Karpas-422 (cell line): Measurements from ENCODE around the gene UMAD1. TPM values are rescaled to one million over a fixed set of nuclear protein-coding genes. Genes with fewer than 3 reads are reported as not detected.
A peak's percentile ranks its signal among the peaks of the same experiment; 100 is the strongest.

Source experiments
- DNase-seq: peaks from one replicate; pipeline ENCODE4 v3.0.0-alpha.2; 2015
- H2AFZ ChIP-seq: fragments of 200-600 bp; sonication (generic); 2 replicates; pipeline ENCODE4 v1.6.1; 2014; ENCODE audit warnings: antibody characterized with exemption, low read length, mixed read lengths
- H3K27ac ChIP-seq: fragments of 200-600 bp; sonication (generic); 2 replicates; pipeline ENCODE4 v1.5.1; 2014; ENCODE audit warnings: mild to moderate bottlenecking, low read length, moderate library complexity
- H3K27me3 ChIP-seq: fragments of 200-600 bp; sonication (generic); 2 replicates; pipeline ENCODE4 v1.6.1; 2014; ENCODE audit warnings: low read length, mixed read lengths
- H3K36me3 ChIP-seq: fragments of 200-600 bp; sonication (generic); 2 replicates; pipeline ENCODE4 v1.6.1; 2014; ENCODE audit warnings: low read length, mixed read lengths; ENCODE audit not compliant: insufficient read depth
- H3K4me1 ChIP-seq: fragments of 200-600 bp; sonication (generic); 2 replicates; pipeline ENCODE4 v1.6.1; 2014; ENCODE audit warnings: mild to moderate bottlenecking, low read length, mixed read lengths
- H3K4me2 ChIP-seq: fragments of 200-600 bp; sonication (generic); 2 replicates; pipeline ENCODE4 v1.6.1; 2014; ENCODE audit warnings: low read length, low read depth, mild to moderate bottlenecking; ENCODE audit not compliant: poor library complexity, severe bottlenecking
- H3K4me3 ChIP-seq: fragments of 200-600 bp; sonication (generic); 2 replicates; pipeline ENCODE4 v1.5.1; 2014; ENCODE audit warnings: mild to moderate bottlenecking, antibody characterized with exemption, low read length, mixed read lengths
- H3K79me2 ChIP-seq: fragments of 200-600 bp; sonication (generic); 2 replicates; pipeline ENCODE4 v1.6.1; 2014; ENCODE audit warnings: mild to moderate bottlenecking, low read length, mixed read lengths
- H3K9ac ChIP-seq: fragments of 200-600 bp; sonication (generic); 2 replicates; pipeline ENCODE4 v1.6.0; 2014; ENCODE audit warnings: low read length
- H3K9me2 ChIP-seq: fragments of 200-600 bp; sonication (generic), shearing (Covaris generic); replicated peaks from 2 replicates; pipeline ENCODE4 v1.6.0; 2014; ENCODE audit warnings: mild to moderate bottlenecking, low read length, moderate library complexity; ENCODE audit not compliant: insufficient read depth
- H3K9me3 ChIP-seq: fragments of 300-700, 200-600 bp; sonication (generic); 2 replicates; pipeline ENCODE4 v1.6.1; 2014; ENCODE audit warnings: low read length, mixed read lengths
- H4K20me1 ChIP-seq: fragments of 200-600 bp; sonication (generic); 2 replicates; pipeline ENCODE4 v1.6.1; 2014; ENCODE audit warnings: mild to moderate bottlenecking, antibody characterized with exemption, low read length, low read depth; ENCODE audit not compliant: insufficient read depth
- total RNA-seq: library from RNA; depleted of rRNA; stranded (reverse); fragments of >200 nt; shearing (Covaris generic); gene quantifications from 2 replicates; pipeline ENCODE4 v1.2.3, GENCODE V29; 2014; ENCODE audit warnings: low replicate concordance; rRNA removed

Gene UMAD1
- total RNA-seq: 5.6 and 15.2 TPM in 2 replicates

DNA sequence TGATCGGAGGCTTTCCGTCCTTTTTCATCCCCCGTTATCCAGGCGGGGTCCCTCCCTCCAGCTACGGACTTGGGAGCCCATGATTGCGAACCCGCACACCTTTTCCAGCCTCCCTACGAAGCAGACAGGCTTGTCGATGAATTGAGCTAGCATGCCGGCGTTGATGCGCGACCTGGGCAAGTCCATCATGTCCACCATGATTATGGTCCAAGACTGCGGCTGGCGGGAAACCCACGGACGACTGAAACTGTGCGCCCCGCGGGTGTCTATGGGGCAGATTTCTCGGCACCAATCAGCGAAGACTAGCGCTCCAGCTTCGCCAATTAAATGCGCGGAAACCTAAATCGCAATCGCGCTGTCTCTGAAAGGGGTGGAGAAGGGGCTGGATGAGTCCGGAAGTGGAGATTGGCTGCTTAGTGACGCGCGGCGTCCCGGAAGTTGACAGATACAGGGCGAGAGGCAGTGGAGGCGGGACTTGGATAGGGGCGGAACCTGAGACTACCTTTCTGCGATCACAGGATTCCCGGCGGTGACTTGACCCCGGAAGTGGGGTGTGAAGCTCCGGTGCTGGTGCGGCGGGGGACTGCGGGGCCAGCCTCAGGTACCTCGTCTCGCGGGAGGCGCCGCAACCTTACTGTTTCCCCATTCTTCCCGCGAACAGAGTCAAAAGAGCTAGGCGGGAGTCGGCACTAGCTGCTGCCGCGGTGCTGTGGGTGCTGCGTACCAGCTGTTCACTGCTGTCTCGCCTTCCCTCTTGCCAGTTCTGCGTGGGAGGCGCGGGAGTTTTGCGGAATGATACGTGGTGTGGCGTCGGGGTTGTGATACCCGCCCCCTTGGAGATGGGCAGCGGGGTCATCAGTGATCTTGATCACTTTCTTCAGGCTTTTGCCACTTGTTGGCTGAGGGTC is at the start of gene UMAD1:
TSS of gene UMAD1 (plus strand) at position 532 of the 908 bp plus-strand sequence. CDS start 32,620 bp downstream, outside the sequence.
- Histone ChIP-seq H3K79me2 (peaks cover 55% of the 10 kb centered on the region), H2AFZ (peak within 1 kb of the TSS; percentile 96), H3K27ac (peak within 1 kb of the TSS; percentile 59), H3K4me1 (peaks cover 26% of the 10 kb centered on the region), H3K36me3 (peaks cover 18% of the 10 kb centered on the region; the same call in 1 of the 2 replicates), H4K20me1 (no peaks in the 10 kb centered on the region), H3K27me3 (no peaks in the 10 kb centered on the region), H3K9me3 (no peaks in the 10 kb centered on the region), H3K9me2 (no peaks in the 10 kb centered on the region), H3K4me3 (peak within 1 kb of the TSS; percentile 78), H3K4me2 (peak within 1 kb of the TSS; percentile 85), H3K9ac (peak within 1 kb of the TSS; percentile 82)
- peak; percentile 99 for DNase-seq

- Histone ChIP-seq H3K27me3 (no peaks in the 10 kb centered on the region), H3K36me3 (peaks cover 55% of the 10 kb centered on the region), H3K79me2 (peaks cover 19% of the 10 kb centered on the region), H3K4me2 (no peak overlapping the region), H3K9me3 (no peaks in the 10 kb centered on the region), H3K9ac (no peak overlapping the region), H4K20me1 (no peaks in the 10 kb centered on the region), H3K4me1 (no peaks in the 10 kb centered on the region), H3K9me2 (no peaks in the 10 kb centered on the region), H2AFZ (no peak overlapping the region), H3K27ac (no peak overlapping the region), H3K4me3 (no peak overlapping the region)
- peak; percentile 64 for DNase-seq
Observed at GRCh38 chr7:7595451-7595850, 45.1 kb upstream of the UMAD1 start.

DNA sequence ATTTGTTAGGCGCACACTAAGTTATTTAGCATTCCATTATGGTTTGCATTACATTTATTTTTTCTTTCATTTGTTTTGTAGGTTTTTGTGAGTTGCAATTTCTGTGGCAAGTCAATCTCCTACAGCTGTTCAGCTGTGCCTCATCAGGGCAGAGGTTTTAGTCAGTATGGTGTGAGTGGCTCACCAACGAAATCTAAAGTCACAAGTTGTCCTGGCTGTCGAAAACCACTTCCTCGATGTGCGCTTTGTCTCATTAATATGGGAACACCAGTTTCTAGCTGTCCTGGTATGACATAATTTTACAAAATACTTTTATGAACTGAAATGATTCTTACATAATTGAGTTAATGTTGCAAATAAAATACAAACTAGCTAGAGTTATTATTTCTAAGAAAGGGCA is 44.4 kb upstream of the UMAD1 start:
- H3K4me2 ChIP-seq: no peak overlapping the region
- H3K36me3 ChIP-seq: peaks cover 49% of the 10 kb centered on the region
- no peak overlapping the region for H3K9ac ChIP-seq
- peaks cover 12% of the 10 kb centered on the region; the same call in 1 of the 2 replicates for H3K79me2 ChIP-seq
- no peak overlapping the region for H3K27ac ChIP-seq
- no peak for DNase-seq
- H3K9me2 ChIP-seq: no peaks in the 10 kb centered on the region
- H3K9me3 ChIP-seq: no peaks in the 10 kb centered on the region
- no peak overlapping the region for H3K4me3 ChIP-seq
- H3K27me3 ChIP-seq: no peaks in the 10 kb centered on the region
- H2AFZ ChIP-seq: no peak overlapping the region
- no peaks in the 10 kb centered on the region for H4K20me1 ChIP-seq
- H3K4me1 ChIP-seq: no peaks in the 10 kb centered on the region

GRCh38 chr7:7607010-7607409 is 33.5 kb upstream of the UMAD1 start:
- no peak overlapping the region for H2AFZ ChIP-seq
- no peak overlapping the region for H3K9ac ChIP-seq
- no peaks in the 10 kb centered on the region for H4K20me1 ChIP-seq
- H3K27me3 ChIP-seq: no peaks in the 10 kb centered on the region
- H3K4me2 ChIP-seq: no peak overlapping the region
- no peaks in the 10 kb centered on the region for H3K9me3 ChIP-seq
- H3K79me2 ChIP-seq: no peaks in the 10 kb centered on the region
- peak; percentile 29 for DNase-seq
- no peak overlapping the region for H3K27ac ChIP-seq
- no peaks in the 10 kb centered on the region for H3K4me1 ChIP-seq
- no peaks in the 10 kb centered on the region for H3K9me2 ChIP-seq
- H3K4me3 ChIP-seq: no peak overlapping the region
- peaks cover 32% of the 10 kb centered on the region; the same call in 1 of the 2 replicates for H3K36me3 ChIP-seq

- H3K79me2 ChIP-seq: no peaks in the 10 kb centered on the region
- no peak overlapping the region for H3K9ac ChIP-seq
- H3K9me3 ChIP-seq: no peaks in the 10 kb centered on the region
- no peak overlapping the region for H2AFZ ChIP-seq
- no peak overlapping the region for H3K4me2 ChIP-seq
- no peak for DNase-seq
- no peaks in the 10 kb centered on the region for H3K27me3 ChIP-seq
- no peaks in the 10 kb centered on the region for H3K9me2 ChIP-seq
- H3K4me3 ChIP-seq: no peak overlapping the region
- H3K36me3 ChIP-seq: peaks cover 32% of the 10 kb centered on the region; the same call in 1 of the 2 replicates
- H3K4me1 ChIP-seq: no peaks in the 10 kb centered on the region
- no peak overlapping the region for H3K27ac ChIP-seq
- no peaks in the 10 kb centered on the region for H4K20me1 ChIP-seq
Observed at GRCh38 chr7:7609330-7609729, 31.2 kb upstream of the UMAD1 start.

GRCh38 chr7:7612519-7612918 is 28.0 kb upstream of the UMAD1 start:
- DNase-seq: no peak
- no peak overlapping the region for H3K4me2 ChIP-seq
- no peaks in the 10 kb centered on the region for H3K4me1 ChIP-seq
- H3K36me3 ChIP-seq: peaks cover 15% of the 10 kb centered on the region; the same call in 1 of the 2 replicates
- H3K9me3 ChIP-seq: no peaks in the 10 kb centered on the region
- no peaks in the 10 kb centered on the region for H3K27me3 ChIP-seq
- H4K20me1 ChIP-seq: no peaks in the 10 kb centered on the region
- no peak overlapping the region for H3K4me3 ChIP-seq
- no peak overlapping the region for H3K9ac ChIP-seq
- no peaks in the 10 kb centered on the region for H3K9me2 ChIP-seq
- H3K79me2 ChIP-seq: no peaks in the 10 kb centered on the region
- H3K27ac ChIP-seq: no peak overlapping the region
- no peak overlapping the region for H2AFZ ChIP-seq

DNA sequence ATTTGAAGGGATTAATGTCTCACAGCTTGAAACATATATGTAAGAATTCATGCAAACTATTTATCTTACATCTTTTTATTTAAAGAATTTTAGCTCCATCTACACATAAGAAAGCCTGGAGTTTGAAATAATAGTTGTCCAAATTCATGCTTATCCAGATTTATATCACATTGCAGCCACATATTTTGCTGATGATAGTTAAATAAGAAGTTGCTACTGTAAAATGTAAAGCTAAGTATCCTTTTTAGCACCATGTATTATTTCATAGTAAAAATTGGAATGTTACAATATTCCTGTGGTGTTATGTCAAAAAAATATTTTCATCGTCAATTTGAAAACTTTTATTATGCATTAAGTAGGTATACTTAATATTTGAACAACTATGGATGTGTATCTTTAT is 27.3 kb upstream of the UMAD1 start:
- no peaks in the 10 kb centered on the region for H3K9me2 ChIP-seq
- DNase-seq: no peak
- H3K4me1 ChIP-seq: no peaks in the 10 kb centered on the region
- H3K4me2 ChIP-seq: no peak overlapping the region
- H3K9me3 ChIP-seq: no peaks in the 10 kb centered on the region
- no peak overlapping the region for H3K4me3 ChIP-seq
- H3K36me3 ChIP-seq: peaks cover 12% of the 10 kb centered on the region; the same call in 1 of the 2 replicates
- H3K27me3 ChIP-seq: no peaks in the 10 kb centered on the region
- no peak overlapping the region for H3K27ac ChIP-seq
- no peak overlapping the region for H3K9ac ChIP-seq
- H4K20me1 ChIP-seq: no peaks in the 10 kb centered on the region
- no peaks in the 10 kb centered on the region for H3K79me2 ChIP-seq
- H2AFZ ChIP-seq: no peak overlapping the region

DNA sequence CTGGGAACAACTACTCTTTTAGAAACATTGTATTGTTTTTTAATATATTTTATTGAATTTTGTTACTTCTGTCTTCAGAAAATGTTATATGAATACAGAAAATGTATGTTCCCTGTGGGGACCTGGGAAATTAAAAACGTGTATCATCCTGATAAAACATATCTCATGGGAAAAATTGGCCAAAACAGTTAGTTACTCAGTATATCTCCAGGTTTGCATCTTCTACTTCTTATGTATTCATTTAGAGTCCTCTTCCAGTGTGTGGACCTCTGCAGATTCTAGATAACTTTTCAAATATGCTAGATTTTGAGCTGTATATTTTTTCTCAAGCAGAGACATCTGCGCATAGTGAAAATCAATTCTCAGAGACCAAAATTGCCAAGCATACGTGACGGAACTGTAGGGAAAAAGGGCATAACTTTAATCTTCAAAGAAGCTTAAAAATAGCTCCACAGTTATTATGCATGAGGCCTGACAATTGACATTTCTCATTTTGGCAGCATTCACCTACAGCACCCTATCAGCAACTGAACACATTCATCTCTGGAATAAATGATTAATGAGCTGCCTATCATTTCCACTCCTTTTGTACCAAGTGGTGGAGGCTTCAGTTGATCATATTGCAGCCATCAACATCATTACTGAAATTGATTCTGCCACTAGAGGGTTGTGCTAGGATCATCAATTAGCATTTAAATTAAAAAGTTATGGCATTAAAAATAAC is 26.4 kb upstream of the UMAD1 start:
- Histone ChIP-seq H2AFZ (no peak overlapping the region), H3K27ac (no peak overlapping the region), H3K9ac (no peak overlapping the region), H3K4me1 (no peaks in the 10 kb centered on the region), H3K4me3 (no peak overlapping the region), H3K27me3 (no peaks in the 10 kb centered on the region), H3K36me3 (peaks cover 2% of the 10 kb centered on the region; the same call in 1 of the 2 replicates), H3K79me2 (no peaks in the 10 kb centered on the region), H3K9me2 (no peaks in the 10 kb centered on the region), H3K9me3 (no peaks in the 10 kb centered on the region), H3K4me2 (no peak overlapping the region), H4K20me1 (no peaks in the 10 kb centered on the region)
- DNase-seq: no peak
